Tongue (tissue), 3 donors: Measurements from ENCODE around the gene EFCAB6. TPM values are rescaled to one million over a fixed set of nuclear protein-coding genes. Genes with fewer than 3 reads are reported as not detected.

Source experiments
- DNase-seq: peaks from one replicate; pipeline ENCODE4 v3.0.0-alpha.2; 2015
- small RNA-seq: library from RNA; depleted of rRNA; stranded (forward); fragments of <200 nt; gene quantifications from one replicate; pipeline ENCODE3, GENCODE V24; 2014; ENCODE audit warnings: low replicate concordance
- total RNA-seq: library from RNA; depleted of rRNA; stranded (reverse); fragments of >200 nt; gene quantifications from one replicate; pipeline ENCODE4 v1.2.3, GENCODE V29; 2014

Gene EFCAB6
- total RNA-seq, 1 donor from 2014 or later: 4.7 TPM

DNA sequence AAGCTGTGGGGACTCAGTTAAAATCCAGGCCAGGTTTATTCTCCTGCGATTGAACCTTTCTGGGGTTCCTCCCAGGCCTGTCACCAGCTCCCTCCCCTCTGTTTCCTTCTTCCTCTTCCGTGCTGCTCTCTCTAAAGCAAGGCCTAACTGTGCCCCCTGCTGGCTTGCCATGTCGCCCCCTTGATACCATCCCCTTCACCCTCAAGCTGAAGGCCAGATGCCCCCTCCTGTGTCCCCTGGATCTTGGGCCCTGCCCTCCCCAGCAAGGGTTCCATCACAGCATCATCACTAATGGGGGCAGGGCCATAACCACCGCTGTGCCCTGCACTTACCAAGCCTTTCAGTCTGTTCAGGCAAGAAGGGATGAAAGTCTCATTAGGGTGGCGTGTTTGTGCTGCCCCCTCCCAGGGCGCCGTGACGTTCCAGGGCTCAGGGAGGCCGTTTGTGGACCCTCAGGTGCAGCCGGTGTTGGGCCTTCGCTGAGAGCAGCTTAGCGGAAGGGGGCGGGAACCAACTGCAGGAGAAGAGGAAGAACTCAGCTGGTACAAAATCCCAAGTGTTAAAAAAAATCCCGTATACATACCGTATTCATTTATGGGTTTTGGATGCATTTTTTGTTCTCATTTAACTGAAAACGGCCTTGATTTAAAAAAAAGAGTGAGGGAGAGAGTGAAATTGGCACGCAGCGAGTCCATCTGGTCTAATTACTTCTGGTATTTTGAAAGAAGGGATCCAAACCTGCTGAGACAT, 330.4 kb downstream of the EFCAB6 start:
- peak; percentile 53 for DNase-seq

DNA sequence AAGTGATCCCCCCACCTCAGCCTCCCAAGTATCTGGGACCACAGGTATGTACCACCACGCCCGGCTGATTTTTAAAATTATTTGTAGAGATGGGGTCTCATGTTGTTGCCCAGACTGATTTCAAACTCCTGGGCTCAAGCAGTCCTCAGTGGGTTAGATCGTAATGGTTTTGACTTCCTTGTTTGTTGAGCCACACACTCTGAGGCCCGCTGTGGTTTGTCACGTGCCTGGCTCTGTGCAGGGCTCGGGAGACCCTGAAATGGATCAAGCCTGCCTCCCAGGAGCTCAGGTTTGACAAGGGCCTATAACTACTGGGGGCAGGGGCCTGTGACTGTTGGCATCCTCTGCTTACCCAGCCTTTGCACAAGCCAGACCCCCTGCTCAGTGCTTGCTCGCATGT, 332.1 kb downstream of the EFCAB6 start:
- DNase-seq: no peak

DNA sequence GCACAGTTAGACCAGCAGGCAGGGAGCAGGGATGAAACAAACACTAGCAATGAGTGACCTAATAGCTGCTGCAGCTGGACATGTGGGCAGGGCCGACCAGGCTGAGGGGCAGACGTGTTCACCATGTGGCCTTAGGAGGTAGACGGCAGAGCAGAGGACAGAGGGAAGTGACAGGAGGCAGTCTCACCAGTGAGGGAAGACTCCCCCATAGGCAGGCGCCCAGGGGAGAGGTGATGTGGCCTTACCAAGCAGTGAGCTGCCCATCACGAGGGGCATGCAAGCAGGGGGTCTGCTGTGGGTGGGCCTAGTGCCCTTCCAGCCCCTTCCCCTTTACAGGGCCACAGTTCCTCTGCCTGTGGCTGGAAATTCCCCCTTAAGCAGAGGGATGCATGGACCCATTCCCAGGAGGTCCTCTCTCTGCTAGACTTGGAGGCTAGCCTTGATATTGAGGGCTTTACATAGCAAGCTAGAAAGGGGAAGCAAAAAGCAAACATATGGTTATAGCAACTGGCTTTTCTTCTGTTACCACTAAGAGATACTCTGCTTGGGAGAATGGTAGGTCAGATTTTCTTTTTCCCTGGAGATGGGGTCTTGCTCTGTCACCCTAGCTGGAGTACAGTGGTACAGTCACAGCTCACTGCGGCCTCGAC, 332.7 kb downstream of the EFCAB6 start:
- DNase-seq: no peak

Small RNA genes within 50 kb of the gene (small RNA-seq; reads per million reads assigned to genes)
- not detected for gene HMGN2P9

Other genes with a start within 250 kb of the EFCAB6 start
- 0.92 TPM for gene SULT4A1, start 50.2 kb upstream of the EFCAB6 start, total RNA-seq
- gene PNPLA5, start 79.7 kb upstream of the EFCAB6 start, total RNA-seq: not detected
- gene PNPLA3, start 111.5 kb upstream of the EFCAB6 start, total RNA-seq: 0.51 TPM
- 59.8 TPM for gene SAMM50, start 143.1 kb upstream of the EFCAB6 start, total RNA-seq
- gene PARVB, start 212.0 kb upstream of the EFCAB6 start, total RNA-seq: 43.1 TPM